Testis (tissue), 3 donors: ENCODE results near the gene GGA1. TPM values are rescaled to one million over a fixed set of nuclear protein-coding genes. Genes with fewer than 3 reads are reported as not detected.

Source experiments
- DNase-seq: peaks from one replicate; pipeline ENCODE4 v3.0.0-alpha.2; 2019
- H3K27ac ChIP-seq, 2 donors: fragments of 200-600 bp; sonication (generic); one replicate each; pipeline ENCODE4 v1.5.1; 2019
- H3K27me3 ChIP-seq: fragments of 200-600 bp; sonication (generic); one replicate; pipeline ENCODE4 v1.5.1; 2019
- H3K36me3 ChIP-seq: fragments of 200-600 bp; sonication (generic); one replicate; pipeline ENCODE4 v1.5.1; 2017; ENCODE audit warnings: low read depth; ENCODE audit errors: missing control alignments
- H3K4me1 ChIP-seq: fragments of 200-600 bp; sonication (generic); one replicate; pipeline ENCODE4 v1.5.1; 2019
- H3K4me3 ChIP-seq, 2 donors: fragments of 200-600 bp; sonication (generic); one replicate each; pipeline ENCODE4 v1.5.1; 2017 to 2019
- H3K9me3 ChIP-seq: fragments of 200-600 bp; sonication (generic); one replicate; pipeline ENCODE4 v1.5.1; 2017
- POLR2A ChIP-seq: fragments of 450-650 bp; IDR thresholded peaks from one replicate; pipeline ENCODE4 v1.6.1; 2017; ENCODE audit warnings: antibody characterized with exemption, mild to moderate bottlenecking, moderate library complexity
- WGBS, 2 donors: methylation state at CpG; one replicate each; pipeline ENCODE4 v1.1.5; 2018; 5-methylcytosine and 5-hydroxymethylcytosine counted together
- intact Hi-C: fragments of 100-400 bp; cut with DNase I; formaldehyde crosslinking; loops from one replicate; pipeline ENCODE4 v1.15.1; 2023; ENCODE audit warnings: low total_unique reads
- polyA plus RNA-seq: library from polyadenylated mRNA; stranded (reverse); fragments of 350-450 nt; fragmentation: Illumina TruSeq; extraction: RNeasy Lipid Tissue Mini Kit (QIAGEN cat#74804); gene quantifications from one replicate; pipeline ENCODE4 v1.2.3, GENCODE V29; 2014; ENCODE audit warnings: low read depth, low replicate concordance; ENCODE audit not compliant: insufficient read depth
- total RNA-seq, 2 donors: library from RNA; depleted of rRNA; stranded (reverse); fragments of >200 nt; gene quantifications; one replicate each; pipeline ENCODE4 v1.2.3, GENCODE V29; 2016
- TF ChIP-seq, protein P1 (sequence below), 3 experiments: fragments of 450-650 bp in 2 of 3; fragments of 200-600 bp in 1 of 3; sonication (generic) in 1 of 3; IDR thresholded peaks; one replicate each; pipeline ENCODE4 v1.5.1; 2016 to 2019; ENCODE audit warnings: antibody characterized with exemption in 3 of 3, mild to moderate bottlenecking in 2 of 3, moderate library complexity in 1 of 3

The GGA1 gene
- total and polyA plus RNA-seq, 3 donors from 2014 or later: 274 to 359 (median 354) TPM

DNA sequence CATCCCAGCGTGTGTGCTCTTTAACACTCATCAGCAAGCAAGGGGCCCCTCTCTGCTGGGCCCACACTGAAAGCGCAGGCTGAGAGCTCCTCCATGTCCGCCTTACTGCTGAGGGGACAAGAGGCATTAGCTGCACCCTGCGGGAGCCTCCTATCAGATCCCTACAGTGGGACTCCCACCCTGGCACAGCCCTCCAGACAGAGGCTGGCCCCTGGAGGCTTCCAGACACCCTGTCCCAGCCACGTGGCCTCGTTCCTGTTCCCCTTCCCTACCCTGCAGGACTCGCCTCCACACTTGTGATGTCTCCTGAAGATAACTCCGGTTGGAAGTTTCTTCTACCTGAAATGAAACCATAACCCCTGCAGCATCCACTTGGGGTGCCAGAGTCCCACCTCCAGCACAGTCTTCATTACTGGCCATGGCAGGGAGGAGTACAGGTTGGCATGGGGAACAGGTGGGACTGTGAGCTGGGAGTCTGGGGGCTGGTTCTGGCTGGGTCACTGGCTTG is 25.8 kb downstream of the GGA1 start:
- intact Hi-C loops: no loop called here
- TF ChIP-seq POLR2A: no peak
- TF ChIP-seq, protein P1, sequence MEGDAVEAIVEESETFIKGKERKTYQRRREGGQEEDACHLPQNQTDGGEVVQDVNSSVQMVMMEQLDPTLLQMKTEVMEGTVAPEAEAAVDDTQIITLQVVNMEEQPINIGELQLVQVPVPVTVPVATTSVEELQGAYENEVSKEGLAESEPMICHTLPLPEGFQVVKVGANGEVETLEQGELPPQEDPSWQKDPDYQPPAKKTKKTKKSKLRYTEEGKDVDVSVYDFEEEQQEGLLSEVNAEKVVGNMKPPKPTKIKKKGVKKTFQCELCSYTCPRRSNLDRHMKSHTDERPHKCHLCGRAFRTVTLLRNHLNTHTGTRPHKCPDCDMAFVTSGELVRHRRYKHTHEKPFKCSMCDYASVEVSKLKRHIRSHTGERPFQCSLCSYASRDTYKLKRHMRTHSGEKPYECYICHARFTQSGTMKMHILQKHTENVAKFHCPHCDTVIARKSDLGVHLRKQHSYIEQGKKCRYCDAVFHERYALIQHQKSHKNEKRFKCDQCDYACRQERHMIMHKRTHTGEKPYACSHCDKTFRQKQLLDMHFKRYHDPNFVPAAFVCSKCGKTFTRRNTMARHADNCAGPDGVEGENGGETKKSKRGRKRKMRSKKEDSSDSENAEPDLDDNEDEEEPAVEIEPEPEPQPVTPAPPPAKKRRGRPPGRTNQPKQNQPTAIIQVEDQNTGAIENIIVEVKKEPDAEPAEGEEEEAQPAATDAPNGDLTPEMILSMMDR (IDR thresholded peaks at IDR 0.05): no peak
- WGBS, 2 donors: 24 to 31% methylated on average over 8 of the region's 8 CpGs
- no peaks in the 10 kb centered on the region for H3K9me3 ChIP-seq
- no peaks in the 10 kb centered on the region for H3K36me3 ChIP-seq
- peak overlapping the region; percentile 16 to 82 for H3K27ac ChIP-seq
- peaks cover 40% of the 10 kb centered on the region for H3K4me1 ChIP-seq
- no peak overlapping the region for H3K4me3 ChIP-seq
- no peak for DNase-seq
- no peaks in the 10 kb centered on the region for H3K27me3 ChIP-seq

DNA sequence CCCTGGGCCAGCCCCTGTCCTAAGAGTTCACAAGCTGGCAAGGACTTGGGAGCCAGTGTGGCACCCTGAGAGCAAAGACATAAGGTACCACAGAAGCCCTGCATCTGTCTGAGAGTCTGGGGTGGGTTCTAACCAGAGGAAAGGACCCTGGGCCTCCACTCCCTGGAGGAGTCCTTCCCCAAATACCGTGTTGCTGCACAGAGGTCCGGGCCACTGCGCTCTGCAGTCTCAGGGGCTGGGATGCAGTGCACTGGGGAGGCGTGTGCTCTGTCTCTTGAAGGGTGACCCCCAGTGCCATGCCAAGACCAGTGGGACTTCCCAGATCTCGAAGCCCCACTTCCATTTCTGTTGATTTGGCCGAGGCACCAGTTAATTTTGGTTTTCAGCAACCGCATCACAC is 26.5 kb downstream of the GGA1 start:
- Histone ChIP-seq H3K4me3 (no peak overlapping the region), H3K27ac (peak overlapping the region; percentile 16 to 82), H3K4me1 (peaks cover 44% of the 10 kb centered on the region), H3K27me3 (no peaks in the 10 kb centered on the region), H3K36me3 (no peaks in the 10 kb centered on the region), H3K9me3 (no peaks in the 10 kb centered on the region)
- TF ChIP-seq POLR2A: no peak
- TF ChIP-seq, protein P1 (IDR thresholded peaks at IDR 0.05): no peak
- intact Hi-C loops: no loop called here
- 84% methylated on average over 7 of the region's 7 CpGs; no CpG with 5 or more reads in 1 of the 2 donors for WGBS, 2 donors
- no peak for DNase-seq

DNA sequence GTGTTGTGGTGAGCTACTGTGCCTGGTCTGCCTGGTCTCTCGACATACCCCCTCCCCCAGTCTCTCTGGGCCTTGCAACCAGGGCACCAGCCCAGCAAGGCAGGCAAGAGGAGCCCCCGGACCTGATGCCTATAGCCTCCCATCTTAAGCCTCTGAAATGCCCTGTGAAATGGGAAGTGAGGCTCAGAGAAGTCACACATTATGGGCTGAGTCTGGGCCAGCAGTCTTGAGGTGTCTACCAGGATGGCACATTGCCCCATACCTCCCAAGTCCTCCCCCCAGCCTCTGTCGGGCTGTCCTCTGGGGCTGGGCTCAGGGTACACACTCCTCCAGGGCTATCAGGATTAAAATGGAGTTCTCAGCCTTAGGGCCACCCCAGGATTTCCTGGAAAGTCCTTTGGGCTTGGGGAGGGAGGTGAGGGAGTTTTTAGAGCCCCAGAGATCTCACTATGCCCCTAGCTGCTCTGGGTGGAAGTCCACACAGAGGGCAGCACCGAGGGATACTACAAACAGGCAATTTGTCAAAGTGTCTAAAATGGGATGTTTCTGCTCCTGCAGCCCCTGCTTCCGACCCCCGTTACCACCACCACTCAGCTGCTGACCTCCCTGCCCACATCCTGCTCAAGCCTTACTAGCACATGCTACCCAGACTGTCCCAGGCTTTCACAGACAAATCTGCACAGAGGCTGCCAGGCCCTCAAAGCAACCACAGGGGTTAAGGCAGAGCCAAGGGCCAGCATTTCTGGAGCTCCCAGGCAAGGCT is 27.7 kb downstream of the GGA1 start:
- Histone ChIP-seq H3K4me3 (no peak overlapping the region), H3K27ac (peak overlapping the region in 1 of 2 donors; percentile 25), H3K4me1 (peaks cover 50% of the 10 kb centered on the region), H3K9me3 (no peaks in the 10 kb centered on the region), H3K27me3 (no peaks in the 10 kb centered on the region), H3K36me3 (no peaks in the 10 kb centered on the region)
- TF ChIP-seq POLR2A: no peak
- TF ChIP-seq, protein P1 (IDR thresholded peaks at IDR 0.05): no peak
- intact Hi-C loops: no loop called here
- DNase-seq: no peak
- 73 to 76% methylated on average over 4 to 6 of the region's 6 CpGs for WGBS, 2 donors

DNA sequence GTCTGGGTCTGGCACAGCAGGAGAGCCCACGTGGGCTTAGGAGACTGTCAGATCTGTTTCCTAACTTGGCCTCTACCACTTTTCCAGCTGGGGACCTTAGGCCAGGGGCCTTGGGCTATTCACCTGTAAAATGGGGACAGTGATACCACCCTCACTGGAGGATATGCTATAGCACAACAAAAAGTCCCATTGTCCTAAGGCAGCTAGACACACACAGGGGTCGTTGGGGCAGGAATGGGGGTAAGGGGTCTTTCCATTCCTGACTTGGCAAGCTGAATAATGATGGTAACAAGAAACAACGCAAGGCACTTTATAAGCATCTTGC is 28.3 kb downstream of the GGA1 start:
- no peak for TF ChIP-seq POLR2A
- TF ChIP-seq, protein P1 (IDR thresholded peaks at IDR 0.05): no peak
- peaks cover 50% of the 10 kb centered on the region for H3K4me1 ChIP-seq

More for the DNA sequence above, 28.3 kb downstream of the GGA1 start:
- intact Hi-C loops: no loop called here
- DNase-seq: no peak
- H3K9me3 ChIP-seq: no peaks in the 10 kb centered on the region
- no peaks in the 10 kb centered on the region for H3K27me3 ChIP-seq
- 66 to 72% methylated on average over 3 of the region's 3 CpGs for WGBS, 2 donors
- no peak overlapping the region for H3K4me3 ChIP-seq
- H3K36me3 ChIP-seq: no peaks in the 10 kb centered on the region
- peak overlapping the region in 1 of 2 donors; percentile 25 for H3K27ac ChIP-seq
